Activated CD4-positive, alpha-beta memory T cell treated with anti-CD3 and anti-CD28 coated beads, Interleukin-2, amount 10 ng/mL, durations not matched to agents 7 days and 5 days (primary cell): ENCODE measurements around the gene PROK1. TPM values are rescaled to one million over a fixed set of nuclear protein-coding genes. Genes with fewer than 3 reads are reported as not detected.

Experiments used
- CTCF ChIA-PET: fragments of 350-600 bp; sonication (Branson Sonifier 250); formaldehyde crosslinking; loops from one replicate; lab custom pipeline; 2021; ENCODE audit warnings: antibody characterized with exemption, inconsistent platforms; lab: Charles Lee
- POLR2A ChIA-PET: fragments of 350-600 bp; sonication (Branson Sonifier 250); formaldehyde crosslinking; loops from one replicate; lab custom pipeline; 2021; ENCODE audit warnings: antibody characterized with exemption; lab: Charles Lee
- DNase-seq: peaks from one replicate; pipeline ENCODE4 v3.0.0-alpha.2; 2020
- H3K27ac Mint-ChIP-seq: one replicate; pipeline ENCODE4 v1.8.0; 2021; ENCODE audit warnings: mild to moderate bottlenecking, mixed read lengths
- H3K27me3 Mint-ChIP-seq: one replicate; pipeline ENCODE4 v1.8.0; 2021; ENCODE audit warnings: mixed read lengths
- H3K36me3 Mint-ChIP-seq: one replicate; pipeline ENCODE4 v1.8.0; 2021; ENCODE audit warnings: low read depth, mixed read lengths
- H3K4me1 Mint-ChIP-seq: one replicate; pipeline ENCODE4 v1.8.0; 2021; ENCODE audit warnings: mixed read lengths
- H3K4me3 Mint-ChIP-seq: one replicate; pipeline ENCODE4 v1.8.0; 2021; ENCODE audit warnings: mild to moderate bottlenecking, mixed read lengths
- H3K9me3 Mint-ChIP-seq: one replicate; pipeline ENCODE4 v1.8.0; 2021; ENCODE audit warnings: mixed read lengths
- total RNA-seq, 2 experiments: library from RNA; stranded (reverse); gene quantifications; one replicate each; pipeline ENCODE4 v1.2.3, GENCODE V29; 2021

Gene PROK1
- total RNA-seq, 2 experiments from 2014 or later = not detected

DNA sequence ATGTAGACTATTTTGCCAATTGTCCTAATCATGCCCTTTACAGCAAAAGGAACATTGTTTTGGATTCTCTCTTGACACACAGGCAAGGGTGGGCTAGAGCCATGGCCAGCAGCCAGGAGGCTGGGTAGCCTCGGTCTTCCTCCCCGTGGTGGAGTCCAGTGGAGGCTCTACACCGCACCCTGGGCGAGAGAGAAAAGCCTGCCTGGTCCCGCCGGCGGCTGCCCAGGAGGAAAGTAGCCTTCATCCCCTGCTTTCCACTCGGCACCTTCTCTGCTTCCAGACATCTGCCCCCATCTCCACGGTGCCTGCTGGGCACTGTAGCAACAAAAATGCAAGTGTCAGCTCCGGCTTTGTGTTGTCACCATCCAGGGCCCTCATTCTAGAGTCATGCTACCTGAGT is 21.6 kb downstream of the PROK1 start:
- POLR2A ChIA-PET = interaction anchor here (1.2 kb wide), 1 partner anchor 21 kb away, joined by 3 read pairs; no protein-coding TSS in a partner anchor
- Mint-ChIP-seq H3K4me1 (peaks cover 1% of the 10 kb centered on the region), H3K27ac (no peak overlapping the region), H3K9me3 (no peaks in the 10 kb centered on the region), H3K36me3 (no peaks in the 10 kb centered on the region), H3K27me3 (peaks cover 14% of the 10 kb centered on the region), H3K4me3 (no peak overlapping the region)
- CTCF ChIA-PET = interaction anchor here (1.7 to 2.0 kb wide), 2 partner anchors 23 to 269 kb away, joined by 3 to 5 read pairs; no protein-coding TSS in a partner anchor
- no peak for DNase-seq

DNA sequence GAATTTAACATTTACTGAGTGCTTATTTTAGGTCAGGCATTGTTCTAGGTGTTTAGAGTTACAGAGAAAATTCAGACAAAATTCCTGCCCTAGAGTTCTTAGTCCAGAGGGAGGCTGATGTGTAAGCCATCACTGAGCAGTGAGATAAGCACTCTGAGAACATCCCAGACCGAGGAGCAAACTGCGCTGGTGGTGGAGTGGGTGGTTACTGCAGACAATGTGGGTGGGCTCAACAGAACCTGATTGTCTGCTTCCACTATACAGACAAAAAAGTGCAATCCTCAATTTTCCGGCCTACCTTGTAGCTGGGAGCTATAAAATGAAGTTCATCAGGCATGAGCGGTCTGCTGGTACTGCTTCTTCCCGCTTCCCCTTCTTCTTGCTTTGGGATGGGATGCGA is 23.5 kb downstream of the PROK1 start:
- Mint-ChIP-seq H3K27me3 (peaks cover 13% of the 10 kb centered on the region), H3K9me3 (no peaks in the 10 kb centered on the region), H3K27ac (no peak overlapping the region), H3K4me1 (peaks cover 3% of the 10 kb centered on the region), H3K4me3 (no peak overlapping the region), H3K36me3 (no peaks in the 10 kb centered on the region)
- DNase-seq = no peak
- ChIA-PET POLR2A (no interaction called here), CTCF (interaction anchor here (1.1 kb wide), 1 partner anchor 15 kb away, joined by 3 read pairs; no protein-coding TSS in a partner anchor)

DNA sequence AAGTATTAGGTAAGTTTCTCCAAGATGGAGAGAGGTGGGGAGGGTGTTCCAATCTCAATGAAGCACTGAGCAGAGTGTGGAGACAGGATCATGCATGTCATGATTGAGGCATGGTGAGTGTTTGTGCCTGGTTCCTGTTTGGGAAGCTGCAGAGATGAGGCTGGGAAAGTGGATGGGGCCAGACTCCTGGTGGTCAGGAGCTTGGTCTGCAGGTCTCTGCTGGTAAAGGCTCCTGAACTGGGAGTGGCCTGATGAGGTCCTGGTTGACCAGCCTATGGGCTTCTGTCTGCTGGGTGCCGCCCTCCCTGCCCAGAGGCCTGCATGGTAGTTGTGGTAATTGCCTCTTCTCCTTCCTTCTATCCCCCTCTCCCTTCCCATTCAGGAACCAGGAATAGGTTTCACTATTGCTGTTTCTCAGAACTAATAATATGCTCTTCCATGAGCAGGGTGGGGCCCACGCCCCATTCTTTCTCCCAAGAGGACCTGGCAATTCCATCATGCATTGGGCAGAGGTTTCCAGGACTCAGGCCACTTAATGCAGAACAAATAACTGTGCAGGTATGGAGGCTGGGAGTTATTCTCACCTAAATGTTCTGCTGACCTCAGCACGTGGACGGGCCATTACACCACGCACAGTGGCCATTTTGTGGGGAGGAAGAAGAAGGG is 24.5 kb downstream of the PROK1 start:
- ChIA-PET POLR2A (no interaction called here), CTCF (interaction anchor here (3.3 kb wide), 1 partner anchor 21 kb away, joined by 17 read pairs; no protein-coding TSS in a partner anchor)
- Mint-ChIP-seq H3K4me3 (no peak overlapping the region), H3K9me3 (no peaks in the 10 kb centered on the region), H3K36me3 (no peaks in the 10 kb centered on the region), H3K27me3 (peaks cover 10% of the 10 kb centered on the region), H3K4me1 (peaks cover 3% of the 10 kb centered on the region), H3K27ac (no peak overlapping the region)
- DNase-seq = no peak

- no peak overlapping the region for H3K27ac Mint-ChIP-seq
These were observed 25.2 kb downstream of the PROK1 start for GRCh38 chr1:110476028-110476765.

GRCh38 chr1:110477041-110477440 is 26.1 kb downstream of the PROK1 start:
- no peak for DNase-seq
- Mint-ChIP-seq H3K9me3 (no peaks in the 10 kb centered on the region), H3K4me3 (no peak overlapping the region), H3K36me3 (no peaks in the 10 kb centered on the region), H3K27ac (no peak overlapping the region), H3K4me1 (peaks cover 3% of the 10 kb centered on the region), H3K27me3 (peaks cover 9% of the 10 kb centered on the region)
- ChIA-PET CTCF (interaction anchor here (1.2 to 3.3 kb wide), 2 partner anchors 13 to 19 kb away, joined by 3 to 17 read pairs; no protein-coding TSS in a partner anchor), POLR2A (no interaction called here)

More at GRCh38 chr1:110476028-110476765, 25.2 kb downstream of the PROK1 start:
- DNase-seq = no peak
- peaks cover 3% of the 10 kb centered on the region for H3K4me1 Mint-ChIP-seq
- no peak overlapping the region for H3K4me3 Mint-ChIP-seq
- ChIA-PET POLR2A (no interaction called here), CTCF (interaction anchor here (3.3 kb wide), 1 partner anchor 20 kb away, joined by 17 read pairs; no protein-coding TSS in a partner anchor)
- H3K9me3 Mint-ChIP-seq = no peaks in the 10 kb centered on the region
- H3K27me3 Mint-ChIP-seq = peaks cover 7% of the 10 kb centered on the region
- H3K36me3 Mint-ChIP-seq = no peaks in the 10 kb centered on the region

DNA sequence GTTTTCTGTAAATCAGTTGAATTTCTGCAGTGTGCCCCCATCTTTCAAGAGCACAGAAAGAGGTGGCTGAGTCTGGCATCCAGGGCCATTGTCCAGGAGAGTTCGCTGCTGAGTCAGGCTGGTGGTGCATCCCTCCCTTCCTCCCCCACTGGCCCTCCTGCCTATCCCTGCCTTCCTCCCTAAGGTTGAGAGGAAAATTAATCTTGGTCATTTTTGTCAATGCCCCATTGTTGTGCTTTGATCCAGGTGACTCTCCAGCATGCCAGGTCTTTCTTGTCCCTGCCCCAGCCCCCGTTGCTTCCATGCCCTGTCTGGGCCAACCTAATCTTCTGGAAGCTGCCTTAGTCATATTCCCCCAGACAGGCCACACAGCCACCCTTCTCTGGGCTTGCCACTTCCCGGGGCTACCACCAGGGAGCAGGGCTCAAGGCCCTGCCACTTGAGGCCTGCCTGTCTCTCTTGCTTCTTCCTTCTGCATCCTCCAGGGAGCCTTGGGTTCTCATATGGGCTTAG is 26.6 kb downstream of the PROK1 start:
- ChIA-PET CTCF (interaction anchor here (1.2 to 3.3 kb wide), 2 partner anchors 14 to 19 kb away, joined by 3 to 17 read pairs; no protein-coding TSS in a partner anchor), POLR2A (interaction anchor here (1.2 kb wide), 1 partner anchor 48 kb away, joined by 3 read pairs; no protein-coding TSS in a partner anchor)
- Mint-ChIP-seq H3K27me3 (peaks cover 13% of the 10 kb centered on the region), H3K27ac (no peak overlapping the region), H3K4me1 (peaks cover 3% of the 10 kb centered on the region), H3K4me3 (no peak overlapping the region), H3K36me3 (no peaks in the 10 kb centered on the region), H3K9me3 (no peaks in the 10 kb centered on the region)
- peak; percentile 24 for DNase-seq

GRCh38 chr1:110477967-110478640 is 27.2 kb downstream of the PROK1 start:
- POLR2A ChIA-PET = interaction anchor here (1.2 kb wide), 1 partner anchor 49 kb away, joined by 3 read pairs; no protein-coding TSS in a partner anchor
- H3K27ac Mint-ChIP-seq = no peak overlapping the region
- DNase-seq = no peak
- H3K9me3 Mint-ChIP-seq = no peaks in the 10 kb centered on the region
- CTCF ChIA-PET = interaction anchor here (1.2 to 3.3 kb wide), 2 partner anchors 14 to 18 kb away, joined by 3 to 17 read pairs; no protein-coding TSS in a partner anchor
- no peaks in the 10 kb centered on the region for H3K36me3 Mint-ChIP-seq
- peaks cover 3% of the 10 kb centered on the region for H3K4me1 Mint-ChIP-seq
- H3K27me3 Mint-ChIP-seq = peaks cover 12% of the 10 kb centered on the region
- no peak overlapping the region for H3K4me3 Mint-ChIP-seq

DNA sequence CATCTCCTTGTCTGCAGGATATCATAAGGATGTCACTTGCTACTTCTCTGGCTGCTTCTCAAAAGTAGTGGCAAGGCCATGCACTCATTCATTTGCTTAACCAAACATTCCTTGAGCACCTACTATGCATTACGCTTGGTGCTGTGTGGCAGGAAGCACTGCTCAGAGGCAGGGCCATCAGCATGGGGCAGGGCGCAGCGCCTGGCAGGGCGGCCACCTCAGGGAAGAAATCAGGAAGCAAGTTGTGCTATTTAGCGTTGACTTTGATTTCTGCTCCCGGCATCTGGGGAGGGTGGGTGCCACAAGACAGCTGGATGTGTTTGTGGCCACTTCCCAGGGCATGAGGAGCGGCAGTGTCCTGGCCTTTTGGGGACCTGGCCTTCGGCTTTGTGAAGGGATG is 27.9 kb downstream of the PROK1 start:
- Mint-ChIP-seq H3K4me3 (no peak overlapping the region), H3K27ac (no peak overlapping the region), H3K4me1 (peaks cover 3% of the 10 kb centered on the region), H3K9me3 (no peaks in the 10 kb centered on the region), H3K27me3 (peaks cover 20% of the 10 kb centered on the region), H3K36me3 (no peaks in the 10 kb centered on the region)
- ChIA-PET POLR2A (interaction anchor here (1.2 kb wide), 1 partner anchor 50 kb away, joined by 3 read pairs; no protein-coding TSS in a partner anchor), CTCF (interaction anchor here (3.3 kb wide), 1 partner anchor 17 kb away, joined by 17 read pairs; no protein-coding TSS in a partner anchor)
- DNase-seq = no peak

DNA sequence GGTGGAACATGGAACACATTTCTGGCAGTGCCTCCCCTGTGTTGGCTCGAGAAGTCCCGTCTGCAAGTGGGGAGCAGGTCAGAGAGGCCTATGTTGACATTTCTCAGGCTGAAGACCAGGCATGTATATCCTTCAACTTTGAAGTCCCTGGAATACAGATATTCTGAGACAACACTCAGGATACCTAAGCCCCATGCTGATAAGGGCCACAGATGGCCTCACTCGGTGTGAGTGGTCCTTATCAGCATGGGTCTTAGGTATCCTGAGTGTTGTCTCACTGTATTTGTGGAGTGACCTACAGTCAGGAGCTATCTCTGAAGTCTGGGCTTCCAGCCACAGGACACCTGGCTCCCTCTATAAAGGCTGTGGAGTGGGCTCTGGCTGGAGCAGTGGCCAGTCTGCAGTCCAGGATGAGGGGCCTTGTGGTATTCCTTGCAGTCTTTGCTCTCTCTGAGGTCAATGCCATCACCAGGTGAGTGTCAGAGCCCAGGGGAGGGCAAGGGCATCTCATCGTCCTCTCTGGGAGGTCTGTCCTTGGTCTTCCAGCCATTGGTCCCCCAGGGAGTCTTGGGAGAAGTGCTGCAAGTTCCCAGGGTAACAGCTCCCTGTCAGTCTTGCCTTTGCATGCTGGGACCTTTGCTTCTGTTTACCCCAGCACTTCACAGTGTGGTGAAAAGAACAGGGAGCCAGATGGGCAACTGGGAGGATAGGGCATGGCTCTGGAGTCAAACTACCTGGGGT is 29.6 kb downstream of the PROK1 start:
- Mint-ChIP-seq H3K4me1 (peaks cover 3% of the 10 kb centered on the region), H3K27me3 (peaks cover 25% of the 10 kb centered on the region), H3K4me3 (no peak overlapping the region), H3K36me3 (no peaks in the 10 kb centered on the region), H3K9me3 (no peaks in the 10 kb centered on the region), H3K27ac (no peak overlapping the region)
- ChIA-PET CTCF (interaction anchor here (0.7 to 3.0 kb wide), 3 partner anchors 15 to 21 kb away, joined by 3 to 18 read pairs (median 3); no protein-coding TSS in a partner anchor), POLR2A (no interaction called here)
- no peak for DNase-seq

- ChIA-PET CTCF (interaction anchor here (1.8 to 3.0 kb wide), 2 partner anchors 14 to 22 kb away, joined by 4 to 18 read pairs; no protein-coding TSS in a partner anchor), POLR2A (no interaction called here)
- no peak overlapping the region for H3K4me3 Mint-ChIP-seq
- H3K4me1 Mint-ChIP-seq = peaks cover 3% of the 10 kb centered on the region
- no peaks in the 10 kb centered on the region for H3K36me3 Mint-ChIP-seq
- H3K27me3 Mint-ChIP-seq = peaks cover 32% of the 10 kb centered on the region
- DNase-seq = no peak
- no peaks in the 10 kb centered on the region for H3K9me3 Mint-ChIP-seq
- H3K27ac Mint-ChIP-seq = no peak overlapping the region
These were observed 31.1 kb downstream of the PROK1 start for GRCh38 chr1:110481968-110482623.

DNA sequence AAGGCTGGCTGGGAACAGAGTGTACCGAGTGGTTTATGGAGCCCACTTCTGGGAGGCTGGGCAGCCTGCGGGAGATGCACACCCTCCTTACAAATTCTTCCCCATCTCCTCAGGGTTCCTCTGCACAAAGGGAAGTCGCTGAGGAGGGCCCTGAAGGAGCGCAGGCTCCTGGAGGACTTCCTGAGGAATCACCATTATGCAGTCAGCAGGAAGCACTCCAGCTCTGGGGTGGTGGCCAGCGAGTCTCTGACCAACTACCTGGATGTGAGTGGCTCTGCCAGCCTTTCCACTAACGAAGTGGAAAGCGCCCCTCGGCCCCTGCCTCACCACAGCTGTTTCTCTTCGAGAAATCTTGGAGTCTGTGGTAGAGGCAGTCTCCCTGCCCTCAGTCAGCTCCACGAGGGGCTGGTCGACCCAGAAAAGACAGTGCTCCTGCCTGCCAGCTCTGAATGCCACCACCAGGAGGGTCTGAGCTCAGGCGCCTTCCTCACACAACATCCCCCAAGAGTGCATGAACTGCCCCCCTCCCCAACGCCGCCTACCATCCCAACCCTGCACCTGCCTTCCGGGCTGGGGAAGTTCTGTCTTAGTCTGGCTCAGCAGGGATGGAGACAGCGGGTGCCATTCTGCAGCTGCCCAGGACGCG is 31.8 kb downstream of the PROK1 start:
- Mint-ChIP-seq H3K9me3 (no peaks in the 10 kb centered on the region), H3K27ac (no peak overlapping the region), H3K27me3 (peaks cover 34% of the 10 kb centered on the region), H3K4me3 (no peak overlapping the region), H3K36me3 (no peaks in the 10 kb centered on the region), H3K4me1 (no peaks in the 10 kb centered on the region)
- ChIA-PET POLR2A (no interaction called here), CTCF (interaction anchor here (1.8 to 3.0 kb wide), 2 partner anchors 13 to 23 kb away, joined by 4 to 18 read pairs; no protein-coding TSS in a partner anchor)
- no peak for DNase-seq
